ENCODE data around the gene TMEM209. TPM values are rescaled to one million over a fixed set of nuclear protein-coding genes. Genes with fewer than 3 reads are reported as not detected.
"Not testable (repeated sequence)": the region's sequence is repeated elsewhere in the genome, so short reads cannot be mapped to it uniquely, and the experiment has no call there.

TMEM209 gene
- total RNA-seq, 1 experiment from 2014 or later = 21.0 TPM

DNA sequence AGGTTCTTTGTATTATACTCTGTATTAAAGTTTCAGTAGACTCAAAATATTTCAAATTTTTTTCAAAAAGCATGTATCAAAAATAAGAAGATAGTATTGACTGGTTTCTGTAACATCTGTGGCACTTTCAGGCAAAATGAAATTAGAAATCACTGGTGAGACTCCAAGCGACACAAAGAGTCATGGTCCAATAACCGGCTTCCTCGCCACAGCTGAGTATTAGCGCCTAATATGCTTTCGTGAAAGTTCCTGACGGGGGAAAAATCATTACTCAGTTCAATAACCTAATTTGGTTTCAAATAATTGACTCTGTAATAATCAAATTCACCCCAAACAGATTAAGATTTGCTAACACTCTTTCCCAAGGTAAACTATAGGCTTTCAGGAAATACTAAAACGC, 13.4 kb downstream of the TMEM209 start:
- Mint-ChIP-seq H3K27me3 (ENCODE audit: low read depth) (no peaks in the 10 kb centered on the region), H3K9me3 (no peaks in the 10 kb centered on the region), H3K27ac (no peak overlapping the region), H3K4me1 (no peaks in the 10 kb centered on the region), H3K36me3 (peaks cover 46% of the 10 kb centered on the region), H3K4me3 (no peak overlapping the region)
- ChIA-PET CTCF (interaction anchor here (1.2 kb wide), 1 partner anchor 120 kb away, joined by 3 read pairs; no protein-coding TSS in a partner anchor), POLR2A (no interaction called here)
- ATAC-seq (no peak), DNase-seq (ENCODE audit: low spot score) (no peak)
- TF ChIP-seq GRHL2 (CRISPR knock-in tag; IDR thresholded peaks at IDR 0.05; ENCODE audit: insufficient replicate concordance, severe bottlenecking) = no peak
- no peak for TF ChIP-seq SOX15 (CRISPR knock-in tag; IDR thresholded peaks at IDR 0.05)
- TF ChIP-seq ZNF423 (CRISPR knock-in tag; IDR thresholded peaks at IDR 0.05) = no peak
- TF ChIP-seq CREB1 (CRISPR knock-in tag; IDR thresholded peaks at IDR 0.05) = no peak
- TF ChIP-seq TEAD4 (CRISPR knock-in tag; IDR thresholded peaks at IDR 0.05) = no peak
- no peak for TF ChIP-seq ZNF232 (CRISPR knock-in tag; IDR thresholded peaks at IDR 0.05)

DNA sequence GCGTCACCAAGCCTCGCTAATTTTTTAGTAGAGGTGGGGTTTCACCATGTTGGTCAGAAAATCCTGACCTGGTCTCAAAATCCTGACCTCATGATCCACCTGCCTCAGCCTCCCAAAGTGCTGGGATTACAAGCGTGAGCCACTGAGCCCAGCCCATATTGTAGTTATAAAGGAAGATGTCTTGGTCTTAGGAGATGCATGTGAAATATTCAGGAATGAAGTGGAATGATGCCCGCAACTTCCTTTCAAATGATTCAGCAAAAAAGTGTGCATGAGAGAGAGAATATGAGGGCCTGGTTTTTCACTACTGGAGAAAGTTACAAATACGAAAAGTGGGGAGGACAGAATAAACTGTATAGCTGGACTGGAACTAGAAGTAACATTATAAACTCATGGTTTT, 15.9 kb downstream of the TMEM209 start:
- Mint-ChIP-seq H3K9me3 (no peaks in the 10 kb centered on the region), H3K27ac (no peak overlapping the region), H3K36me3 (peaks cover 43% of the 10 kb centered on the region), H3K4me1 (no peaks in the 10 kb centered on the region), H3K4me3 (no peak overlapping the region), H3K27me3 (ENCODE audit: low read depth) (no peaks in the 10 kb centered on the region)
- ATAC-seq (no peak), DNase-seq (ENCODE audit: low spot score) (no peak)
- ChIA-PET POLR2A (no interaction called here), CTCF (interaction anchor here (1.0 kb wide), 1 partner anchor 117 kb away, joined by 3 read pairs; no protein-coding TSS in a partner anchor)
- no peak for TF ChIP-seq ESRRA (CRISPR knock-in tag; IDR thresholded peaks at IDR 0.05; ENCODE audit: borderline replicate concordance)
- TF ChIP-seq GABPB1 (CRISPR knock-in tag; IDR thresholded peaks at IDR 0.05) = no peak
- TF ChIP-seq, protein P1, sequence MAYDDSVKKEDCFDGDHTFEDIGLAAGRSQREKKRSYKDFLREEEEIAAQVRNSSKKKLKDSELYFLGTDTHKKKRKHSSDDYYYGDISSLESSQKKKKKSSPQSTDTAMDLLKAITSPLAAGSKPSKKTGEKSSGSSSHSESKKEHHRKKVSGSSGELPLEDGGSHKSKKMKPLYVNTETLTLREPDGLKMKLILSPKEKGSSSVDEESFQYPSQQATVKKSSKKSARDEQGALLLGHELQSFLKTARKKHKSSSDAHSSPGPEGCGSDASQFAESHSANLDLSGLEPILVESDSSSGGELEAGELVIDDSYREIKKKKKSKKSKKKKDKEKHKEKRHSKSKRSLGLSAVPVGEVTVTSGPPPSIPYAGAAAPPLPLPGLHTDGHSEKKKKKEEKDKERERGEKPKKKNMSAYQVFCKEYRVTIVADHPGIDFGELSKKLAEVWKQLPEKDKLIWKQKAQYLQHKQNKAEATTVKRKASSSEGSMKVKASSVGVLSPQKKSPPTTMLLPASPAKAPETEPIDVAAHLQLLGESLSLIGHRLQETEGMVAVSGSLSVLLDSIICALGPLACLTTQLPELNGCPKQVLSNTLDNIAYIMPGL (CRISPR knock-in tag; IDR thresholded peaks at IDR 0.05) = no peak
- TF ChIP-seq NR1H2 (CRISPR knock-in tag; IDR thresholded peaks at IDR 0.05) = no peak
- TF ChIP-seq, protein P2, sequence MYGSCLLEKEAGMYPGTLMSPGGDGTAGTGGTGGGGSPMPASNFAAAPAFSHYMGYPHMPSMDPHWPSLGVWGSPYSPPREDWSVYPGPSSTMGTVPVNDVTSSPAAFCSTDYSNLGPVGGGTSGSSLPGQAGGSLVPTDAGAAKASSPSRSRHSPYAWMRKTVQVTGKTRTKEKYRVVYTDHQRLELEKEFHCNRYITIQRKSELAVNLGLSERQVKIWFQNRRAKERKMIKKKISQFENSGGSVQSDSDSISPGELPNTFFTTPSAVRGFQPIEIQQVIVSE (CRISPR knock-in tag; IDR thresholded peaks at IDR 0.05; ENCODE audit: borderline replicate concordance) = no peak
- no peak for TF ChIP-seq GRHL2 (CRISPR knock-in tag; IDR thresholded peaks at IDR 0.05; ENCODE audit: insufficient replicate concordance, severe bottlenecking)

DNA sequence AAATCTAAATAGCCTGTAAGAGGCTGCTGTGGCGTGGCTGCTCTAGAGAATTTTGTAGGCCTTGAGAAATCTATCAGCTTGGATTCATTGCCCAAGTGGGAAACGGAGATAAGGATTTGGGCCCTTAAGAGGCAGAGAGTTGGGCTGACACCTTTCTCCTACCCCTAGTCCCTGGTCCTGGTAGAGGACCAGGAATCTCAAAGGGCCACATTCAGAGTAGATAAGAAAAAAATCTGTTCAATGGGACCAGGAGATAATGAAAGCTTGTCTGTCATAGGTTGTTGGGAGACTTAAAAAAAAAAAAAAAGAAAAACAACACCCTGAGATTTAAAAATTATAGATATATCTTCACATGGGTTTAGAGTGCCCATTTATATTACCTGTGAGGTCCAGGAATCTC, 17.8 kb downstream of the TMEM209 start:
- no peak for ATAC-seq
- ChIA-PET POLR2A (no interaction called here), CTCF (interaction anchor here (0.6 to 1.4 kb wide), 2 partner anchors 19 to 883 kb away, joined by 3 read pairs; no protein-coding TSS in a partner anchor)
- Mint-ChIP-seq H3K4me3 (no peak overlapping the region), H3K27me3 (ENCODE audit: low read depth) (no peaks in the 10 kb centered on the region), H3K27ac (no peak overlapping the region), H3K36me3 (peaks cover 41% of the 10 kb centered on the region), H3K9me3 (no peaks in the 10 kb centered on the region), H3K4me1 (no peaks in the 10 kb centered on the region)
- no peak for TF ChIP-seq NFE2L1 (CRISPR knock-in tag; IDR thresholded peaks at IDR 0.05)
- TF ChIP-seq, protein P3, sequence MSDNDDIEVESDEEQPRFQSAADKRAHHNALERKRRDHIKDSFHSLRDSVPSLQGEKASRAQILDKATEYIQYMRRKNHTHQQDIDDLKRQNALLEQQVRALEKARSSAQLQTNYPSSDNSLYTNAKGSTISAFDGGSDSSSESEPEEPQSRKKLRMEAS (CRISPR knock-in tag; IDR thresholded peaks at IDR 0.05) = no peak
- TF ChIP-seq GTF2I (CRISPR knock-in tag; conservative IDR thresholded peaks at IDR 0.05) = no peak
- TF ChIP-seq, protein P4, sequence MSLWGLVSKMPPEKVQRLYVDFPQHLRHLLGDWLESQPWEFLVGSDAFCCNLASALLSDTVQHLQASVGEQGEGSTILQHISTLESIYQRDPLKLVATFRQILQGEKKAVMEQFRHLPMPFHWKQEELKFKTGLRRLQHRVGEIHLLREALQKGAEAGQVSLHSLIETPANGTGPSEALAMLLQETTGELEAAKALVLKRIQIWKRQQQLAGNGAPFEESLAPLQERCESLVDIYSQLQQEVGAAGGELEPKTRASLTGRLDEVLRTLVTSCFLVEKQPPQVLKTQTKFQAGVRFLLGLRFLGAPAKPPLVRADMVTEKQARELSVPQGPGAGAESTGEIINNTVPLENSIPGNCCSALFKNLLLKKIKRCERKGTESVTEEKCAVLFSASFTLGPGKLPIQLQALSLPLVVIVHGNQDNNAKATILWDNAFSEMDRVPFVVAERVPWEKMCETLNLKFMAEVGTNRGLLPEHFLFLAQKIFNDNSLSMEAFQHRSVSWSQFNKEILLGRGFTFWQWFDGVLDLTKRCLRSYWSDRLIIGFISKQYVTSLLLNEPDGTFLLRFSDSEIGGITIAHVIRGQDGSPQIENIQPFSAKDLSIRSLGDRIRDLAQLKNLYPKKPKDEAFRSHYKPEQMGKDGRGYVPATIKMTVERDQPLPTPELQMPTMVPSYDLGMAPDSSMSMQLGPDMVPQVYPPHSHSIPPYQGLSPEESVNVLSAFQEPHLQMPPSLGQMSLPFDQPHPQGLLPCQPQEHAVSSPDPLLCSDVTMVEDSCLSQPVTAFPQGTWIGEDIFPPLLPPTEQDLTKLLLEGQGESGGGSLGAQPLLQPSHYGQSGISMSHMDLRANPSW (CRISPR knock-in tag; conservative IDR thresholded peaks at IDR 0.05; ENCODE audit: low read depth) = no peak
- DNase-seq (ENCODE audit: low spot score) = no peak

DNA sequence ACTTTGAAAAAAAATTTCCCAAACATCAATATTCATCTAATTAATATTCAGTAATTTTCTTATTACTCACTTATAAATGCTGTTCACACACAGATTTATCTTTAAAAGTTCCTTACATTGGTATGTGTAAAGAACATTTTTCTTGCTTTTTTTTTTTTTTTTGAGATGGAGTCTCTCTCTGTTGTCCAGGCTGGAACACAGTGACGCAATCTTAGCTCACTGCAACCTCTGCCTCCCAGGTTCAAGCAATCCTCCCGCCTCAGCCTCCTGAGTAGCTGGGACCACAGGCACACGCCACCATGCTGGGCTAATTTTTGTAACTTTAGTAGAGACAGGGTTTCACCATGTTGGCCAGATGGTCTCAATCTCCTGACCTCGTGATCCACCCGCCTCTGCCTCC, 20.9 kb downstream of the TMEM209 start:
- H3K27me3 Mint-ChIP-seq (ENCODE audit: low read depth); H3K4me1 Mint-ChIP-seq; CTCF ChIA-PET; DNase-seq (ENCODE audit: low spot score); H3K27ac Mint-ChIP-seq; ATAC-seq; H3K4me3 Mint-ChIP-seq; H3K9me3 Mint-ChIP-seq: not testable (repeated sequence)
- POLR2A ChIA-PET = interaction anchor here (1.7 kb wide), 1 partner anchor 21 kb away, joined by 3 read pairs; the partner anchor contains the start of gene TMEM209
- peaks cover 46% of the 10 kb centered on the region for H3K36me3 Mint-ChIP-seq
